Esophagus squamous epithelium (tissue), 4 donors: ENCODE measurements around the gene BUD13.

Source experiments
- POLR2A ChIP-seq, 4 donors: fragments of 450-650 bp; IDR thresholded peaks; one replicate each; pipeline ENCODE4 v1.6.1; 2017; ENCODE audit warnings: antibody characterized with exemption in 4 of 4, mild to moderate bottlenecking in 4 of 4, moderate library complexity in 3 of 4
- TF ChIP-seq, protein P1 (sequence below), 6 experiments: fragments of 450-650 bp in 4 of 6; fragments of 200-600 bp in 2 of 6; sonication (generic) in 2 of 6; IDR thresholded peaks; one replicate each; pipeline ENCODE4 v1.5.1; 2016 to 2019; ENCODE audit warnings: antibody characterized with exemption in 6 of 6, mild to moderate bottlenecking in 4 of 6, moderate library complexity in 4 of 6

DNA sequence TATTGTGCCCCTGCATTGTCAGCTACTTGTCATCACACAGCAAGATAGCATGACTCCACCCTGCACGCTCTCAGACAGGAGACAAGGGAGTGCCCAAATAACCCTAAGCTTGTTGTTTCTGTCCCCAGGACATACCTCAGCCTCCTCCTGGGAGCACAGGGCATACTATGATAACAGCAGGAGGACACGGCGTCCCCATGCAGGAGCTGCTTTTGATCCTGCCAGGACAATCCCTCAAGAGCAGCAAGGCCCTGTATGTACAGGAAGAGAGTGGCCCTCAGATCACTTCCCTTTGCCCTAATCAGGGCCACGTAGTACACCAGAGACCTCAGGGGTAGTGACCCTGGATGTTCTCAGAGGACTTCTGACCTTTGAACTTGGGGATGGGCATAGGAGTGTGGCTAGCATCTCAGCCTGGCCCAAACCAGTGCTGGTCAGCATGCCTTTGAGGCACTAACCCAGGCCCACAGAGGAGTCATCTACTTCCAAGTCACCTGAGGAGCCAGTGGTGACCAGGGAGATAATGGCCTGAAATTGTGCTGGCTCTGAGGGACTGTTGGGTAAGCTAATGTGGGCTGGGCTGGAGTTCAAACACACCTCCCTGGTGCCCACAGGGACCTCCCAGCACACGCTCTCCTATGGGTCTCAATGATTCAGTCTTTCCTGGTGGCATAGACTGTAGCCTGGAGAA, 41.1 kb upstream of the BUD13 start:
- TF ChIP-seq POLR2A (IDR thresholded peaks at IDR 0.05): no peak
- TF ChIP-seq, protein P1, sequence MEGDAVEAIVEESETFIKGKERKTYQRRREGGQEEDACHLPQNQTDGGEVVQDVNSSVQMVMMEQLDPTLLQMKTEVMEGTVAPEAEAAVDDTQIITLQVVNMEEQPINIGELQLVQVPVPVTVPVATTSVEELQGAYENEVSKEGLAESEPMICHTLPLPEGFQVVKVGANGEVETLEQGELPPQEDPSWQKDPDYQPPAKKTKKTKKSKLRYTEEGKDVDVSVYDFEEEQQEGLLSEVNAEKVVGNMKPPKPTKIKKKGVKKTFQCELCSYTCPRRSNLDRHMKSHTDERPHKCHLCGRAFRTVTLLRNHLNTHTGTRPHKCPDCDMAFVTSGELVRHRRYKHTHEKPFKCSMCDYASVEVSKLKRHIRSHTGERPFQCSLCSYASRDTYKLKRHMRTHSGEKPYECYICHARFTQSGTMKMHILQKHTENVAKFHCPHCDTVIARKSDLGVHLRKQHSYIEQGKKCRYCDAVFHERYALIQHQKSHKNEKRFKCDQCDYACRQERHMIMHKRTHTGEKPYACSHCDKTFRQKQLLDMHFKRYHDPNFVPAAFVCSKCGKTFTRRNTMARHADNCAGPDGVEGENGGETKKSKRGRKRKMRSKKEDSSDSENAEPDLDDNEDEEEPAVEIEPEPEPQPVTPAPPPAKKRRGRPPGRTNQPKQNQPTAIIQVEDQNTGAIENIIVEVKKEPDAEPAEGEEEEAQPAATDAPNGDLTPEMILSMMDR (IDR thresholded peaks at IDR 0.05): no peak
